Measurements from ENCODE around the gene CENPF. TPM values are rescaled to one million over a fixed set of nuclear protein-coding genes. Genes with fewer than 3 reads are reported as not detected.

Gene CENPF
- total and polyA plus RNA-seq, 2 of the 13 experiments (the other 11 are each of a cell fraction or from before 2014, with no cell fraction given): 14.7 to 84.9 TPM

GRCh38 chr1:214698559-214698958 lies 95.6 kb downstream of the CENPF start (continued):
- TF ChIP-seq FUBP1 (CRISPR knock-in tag; IDR thresholded peaks at IDR 0.05; ENCODE audit: borderline replicate concordance) (no peak), PATZ1 (CRISPR knock-in tag; IDR thresholded peaks at IDR 0.05) (no peak), ZNF20 (CRISPR knock-in tag; IDR thresholded peaks at IDR 0.05) (no peak), SKIL (CRISPR knock-in tag; IDR thresholded peaks at IDR 0.05; ENCODE audit: borderline replicate concordance) (no peak), SMARCC2 (IDR thresholded peaks at IDR 0.05) (no peak), CSRNP2 (CRISPR knock-in tag; conservative IDR thresholded peaks at IDR 0.05; ENCODE audit: low read depth) (no peak), TRIM22 (IDR thresholded peaks at IDR 0.05) (no peak), ZFP36L2 (CRISPR knock-in tag; IDR thresholded peaks at IDR 0.05) (no peak), AHR (CRISPR knock-in tag; IDR thresholded peaks at IDR 0.05) (no peak), GFI1 (CRISPR knock-in tag; IDR thresholded peaks at IDR 0.05; ENCODE audit: borderline replicate concordance) (no peak)
